ENCODE data around the gene PRKN.

Gene PRKN

GRCh38 chr6:162379757-162380409 is 347.7 kb downstream of the PRKN start:
- DNase-seq (ENCODE audit: low read depth, low spot score), result no peak

- DNase-seq (ENCODE audit: low read depth, low spot score), result no peak
These were observed 349.8 kb downstream of the PRKN start for GRCh38 chr6:162377735-162378134.

GRCh38 chr6:162373868-162374267 is 353.7 kb downstream of the PRKN start:
- no peak for DNase-seq (ENCODE audit: low read depth, low spot score)

GRCh38 chr6:162373192-162373591 is 354.4 kb downstream of the PRKN start:
- DNase-seq (ENCODE audit: low read depth, low spot score), result no peak

- no peak for DNase-seq (ENCODE audit: low read depth, low spot score)
These were observed 355.5 kb downstream of the PRKN start for GRCh38 chr6:162372106-162372505.

GRCh38 chr6:162371121-162371520 is 356.4 kb downstream of the PRKN start:
- no peak for DNase-seq (ENCODE audit: low read depth, low spot score)

- no peak for DNase-seq (ENCODE audit: low read depth, low spot score)
These were observed 358.5 kb downstream of the PRKN start for GRCh38 chr6:162369091-162369490.

GRCh38 chr6:162364488-162364887 is 363.1 kb downstream of the PRKN start:
- DNase-seq (ENCODE audit: low read depth, low spot score), result no peak

- no peak for DNase-seq (ENCODE audit: low read depth, low spot score)
These were observed 363.8 kb downstream of the PRKN start for GRCh38 chr6:162363757-162364156.

GRCh38 chr6:162360901-162361567 is 366.5 kb downstream of the PRKN start:
- no peak for DNase-seq (ENCODE audit: low read depth, low spot score)

- DNase-seq (ENCODE audit: low read depth, low spot score), result no peak
These were observed 368.9 kb downstream of the PRKN start for GRCh38 chr6:162358625-162359024.

GRCh38 chr6:162345051-162345511 is 382.5 kb downstream of the PRKN start:
- no peak for DNase-seq (ENCODE audit: low read depth, low spot score)

- no peak for DNase-seq (ENCODE audit: low read depth, low spot score)
These were observed 382.9 kb downstream of the PRKN start for GRCh38 chr6:162344646-162345010.

- DNase-seq (ENCODE audit: low read depth, low spot score), result no peak
These were observed 383.5 kb downstream of the PRKN start for GRCh38 chr6:162343936-162344645.

- no peak for DNase-seq (ENCODE audit: low read depth, low spot score)
These were observed 384.2 kb downstream of the PRKN start for GRCh38 chr6:162343198-162343935.

- no peak for DNase-seq (ENCODE audit: low read depth, low spot score)
These were observed 390.2 kb downstream of the PRKN start for GRCh38 chr6:162337412-162337811.

- DNase-seq (ENCODE audit: low read depth, low spot score), result no peak
These were observed 391.2 kb downstream of the PRKN start for GRCh38 chr6:162336359-162336758.

GRCh38 chr6:162332365-162332764 is 395.2 kb downstream of the PRKN start:
- DNase-seq (ENCODE audit: low read depth, low spot score), result no peak

GRCh38 chr6:162331911-162332310 is 395.7 kb downstream of the PRKN start:
- DNase-seq (ENCODE audit: low read depth, low spot score), result no peak

GRCh38 chr6:162325826-162326225 is 401.7 kb downstream of the PRKN start:
- DNase-seq (ENCODE audit: low read depth, low spot score), result no peak

GRCh38 chr6:162325051-162325450 is 402.5 kb downstream of the PRKN start:
- no peak for DNase-seq (ENCODE audit: low read depth, low spot score)

- no peak for DNase-seq (ENCODE audit: low read depth, low spot score)
These were observed 412.3 kb downstream of the PRKN start for GRCh38 chr6:162315291-162315690.

Data from iPS DF 19.7 (cell line).